H1 (cell line): Measurements from ENCODE around the gene CA7.
A peak's percentile ranks its signal among the peaks of the same experiment; 100 is the strongest.

Source experiments
- NRF1 ChIP-seq: IDR thresholded peaks from 2 replicates; pipeline ENCODE4 v1.6.1; 2011; ENCODE audit warnings: mild to moderate bottlenecking, low read depth, low read length, improper control_type of control experiment
- POLR2AphosphoS5 ChIP-seq: IDR thresholded peaks from 2 replicates; pipeline ENCODE4 v1.6.1; 2011; ENCODE audit warnings: low read depth, low read length
- SP2 ChIP-seq: IDR thresholded peaks from 2 replicates; pipeline ENCODE4 v1.6.1; 2012; ENCODE audit warnings: mild to moderate bottlenecking, low read length, inconsistent platforms
- TCF12 ChIP-seq: IDR thresholded peaks from 2 replicates; pipeline ENCODE4 v1.6.1; 2011; ENCODE audit warnings: low read depth, mild to moderate bottlenecking, low read length
- TEAD4 ChIP-seq: IDR thresholded peaks from 2 replicates; pipeline ENCODE4 v1.6.1; 2012; ENCODE audit warnings: low read depth, low read length, inconsistent platforms, mixed read lengths
- YY1 ChIP-seq: IDR thresholded peaks from 2 replicates; pipeline ENCODE4 v1.6.1; 2011; ENCODE audit warnings: low read depth, mild to moderate bottlenecking, low read length
- TF ChIP-seq, protein P1 (sequence below), 3 experiments: IDR thresholded peaks; 1 replicate in 2 of 3; 2 replicates in 1 of 3; pipeline versions ENCODE4 v1.5.1 to v1.6.1; 2011; ENCODE audit warnings: low read length in 3 of 3, mild to moderate bottlenecking in 3 of 3, inconsistent platforms in 2 of 3, low read depth in 1 of 3, moderate library complexity in 1 of 3; ENCODE audit not compliant: insufficient read depth in 1 of 3; ENCODE audit errors: control extremely low read depth in 1 of 3

DNA sequence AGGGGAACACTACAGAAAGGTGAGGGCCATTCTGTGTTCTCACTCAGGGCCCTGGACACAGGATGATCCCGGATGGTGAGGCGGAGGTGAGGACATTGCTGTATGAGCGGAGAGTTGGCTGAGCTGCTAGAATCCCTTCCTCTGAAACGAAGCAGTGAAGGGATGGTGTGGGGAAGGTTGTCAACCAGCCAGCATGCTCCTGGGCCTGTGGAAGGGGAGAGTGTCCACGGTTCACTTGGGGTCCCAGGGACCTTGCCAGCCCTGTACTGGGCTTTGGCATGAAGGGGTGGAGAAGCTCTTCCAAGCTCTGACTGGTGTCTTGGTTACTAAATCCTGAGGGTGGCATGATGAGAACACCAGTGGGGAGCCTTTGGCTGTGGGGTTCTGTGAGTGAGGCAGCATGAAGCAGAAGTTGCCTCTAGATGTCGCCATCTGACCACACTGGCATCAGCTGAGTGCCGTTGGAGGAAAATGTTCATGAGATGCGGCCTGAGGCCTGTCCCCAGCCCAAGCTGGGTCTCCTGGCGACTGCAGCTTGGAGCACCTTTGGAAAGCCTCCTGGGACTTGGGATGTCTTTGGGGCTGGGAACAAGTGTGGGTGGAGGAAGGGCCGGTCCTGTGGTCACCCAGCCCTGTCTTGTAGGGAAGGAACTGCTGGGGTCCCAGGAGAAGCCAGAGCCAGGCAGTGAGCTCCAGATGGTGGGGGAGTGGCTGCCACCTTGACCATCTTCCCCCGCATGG is 50.9 kb downstream of the CA7 start:
- TF ChIP-seq YY1 (no peak), POLR2AphosphoS5 (no peak), SP2 (no peak), TEAD4 (no peak), NRF1 (no peak), TCF12 (no peak)
- TF ChIP-seq, protein P1, sequence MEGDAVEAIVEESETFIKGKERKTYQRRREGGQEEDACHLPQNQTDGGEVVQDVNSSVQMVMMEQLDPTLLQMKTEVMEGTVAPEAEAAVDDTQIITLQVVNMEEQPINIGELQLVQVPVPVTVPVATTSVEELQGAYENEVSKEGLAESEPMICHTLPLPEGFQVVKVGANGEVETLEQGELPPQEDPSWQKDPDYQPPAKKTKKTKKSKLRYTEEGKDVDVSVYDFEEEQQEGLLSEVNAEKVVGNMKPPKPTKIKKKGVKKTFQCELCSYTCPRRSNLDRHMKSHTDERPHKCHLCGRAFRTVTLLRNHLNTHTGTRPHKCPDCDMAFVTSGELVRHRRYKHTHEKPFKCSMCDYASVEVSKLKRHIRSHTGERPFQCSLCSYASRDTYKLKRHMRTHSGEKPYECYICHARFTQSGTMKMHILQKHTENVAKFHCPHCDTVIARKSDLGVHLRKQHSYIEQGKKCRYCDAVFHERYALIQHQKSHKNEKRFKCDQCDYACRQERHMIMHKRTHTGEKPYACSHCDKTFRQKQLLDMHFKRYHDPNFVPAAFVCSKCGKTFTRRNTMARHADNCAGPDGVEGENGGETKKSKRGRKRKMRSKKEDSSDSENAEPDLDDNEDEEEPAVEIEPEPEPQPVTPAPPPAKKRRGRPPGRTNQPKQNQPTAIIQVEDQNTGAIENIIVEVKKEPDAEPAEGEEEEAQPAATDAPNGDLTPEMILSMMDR (IDR thresholded peaks at IDR 0.05; ENCODE audit: control extremely low read depth in 1 of 3, insufficient read depth in 1 of 3, low read depth in 1 of 3, low read length in 3 of 3), result peak; percentile 85 to 91 (median 91)
